Heart left ventricle (tissue), 13 donors: ENCODE data around the gene MAP3K21.

Source experiments
- CTCF ChIP-seq, 12 donors: fragments of 200-600 bp; sonication (generic) in 4 of 12; IDR thresholded peaks; one replicate each; pipeline versions ENCODE4 v1.5.0 to v1.8.0; 2018 to 2022; ENCODE audit warnings: antibody characterized with exemption in 12 of 12, mild to moderate bottlenecking in 5 of 12
- POLR2A ChIP-seq, 2 donors: fragments of 450-650 bp; IDR thresholded peaks; one replicate each; pipeline ENCODE4 v1.6.1; 2017; ENCODE audit warnings: antibody characterized with exemption in 2 of 2, mild to moderate bottlenecking in 2 of 2, moderate library complexity in 2 of 2
- donor health status: ischemic (EF 13 %, LVEDD 7.1; RV severe dilation, severe dysfunction).
- donor health status: DM: no; HTN: yes; CAD: no.
- donor health status: DM: no; HTN: no; CAD: no.
- donor health status: ischemic (EF 25% LVEDD 6.9; RV normal size, moderate dysfunction).
- donor health status: ischemic (EF 25% LVEDD 5.7; RV mildly dilated, moderate dysfunction).
- donor health status: ischemic (EF 35%, LVEDD 5.7; RV mildly dilated, moderate dysfunction).
- donor health status: nonischemic (EF 11% LVEDD 7.7; RV severe dilation, severe dysfunction).
- donor health status: DM: yes; HTN: yes; CAD: no.
- donor health status: PGD.
- donor health status: ischemic (EF 29% LVEDD 5.4; RV normal size, mild dysfunction).
- donor health status: nonischemic (EF 23%, LVEDD 6.1; RV moderate dilation, normal function).

GRCh38 chr1:233315718-233316301 is 11.7 kb upstream of the MAP3K21 start:
- TF ChIP-seq POLR2A (IDR thresholded peaks at IDR 0.05): no peak
- no peak for TF ChIP-seq CTCF (IDR thresholded peaks at IDR 0.05)
